Neural cell (in vitro differentiated cells): Measurements from ENCODE around the gene ESYT2. TPM values are rescaled to one million over a fixed set of nuclear protein-coding genes. Genes with fewer than 3 reads are reported as not detected.

Source experiments
- H2AFZ ChIP-seq: fragments of 200-600, 300-800 bp; sonication (generic), shearing (Covaris generic); 2 replicates; pipeline ENCODE4 v1.6.0; 2014; ENCODE audit warnings: low read depth, mild to moderate bottlenecking, antibody characterized with exemption, low read length, moderate library complexity
- H3F3A ChIP-seq: fragments of 200-600 bp; shearing (Covaris generic); 2 replicates; pipeline ENCODE4 v1.6.1; 2016; ENCODE audit warnings: mild to moderate bottlenecking, moderate library complexity, mixed read lengths, antibody characterized with exemption, low read length; ENCODE audit not compliant: insufficient read depth, poor library complexity, severe bottlenecking
- H3K27ac ChIP-seq: fragments of 200-600, 300-800 bp; sonication (generic), shearing (Covaris generic); 2 replicates; pipeline ENCODE4 v1.5.1; 2014; ENCODE audit warnings: mild to moderate bottlenecking, low read length, moderate library complexity
- H3K27me3 ChIP-seq: fragments of 300-800, 200-600 bp; sonication (generic), shearing (Covaris generic); 2 replicates; pipeline ENCODE4 v1.6.0; 2014; ENCODE audit warnings: mild to moderate bottlenecking, low read depth, low read length, moderate library complexity; ENCODE audit not compliant: insufficient read depth
- H3K36me3 ChIP-seq: fragments of 300-800, 200-600 bp; sonication (generic), shearing (Covaris generic); 2 replicates; pipeline ENCODE4 v1.5.1; 2014; ENCODE audit warnings: mild to moderate bottlenecking, antibody characterized with exemption, low read length, moderate library complexity; ENCODE audit not compliant: insufficient read depth
- H3K4me2 ChIP-seq: fragments of 300-800, 200-600 bp; sonication (generic), shearing (Covaris generic); 2 replicates; pipeline ENCODE4 v1.6.0; 2014; ENCODE audit warnings: mild to moderate bottlenecking, low read length
- H3K4me3 ChIP-seq: fragments of 300-800, 200-600 bp; sonication (generic), shearing (Covaris generic); 2 replicates; pipeline ENCODE4 v1.5.1; 2014; ENCODE audit warnings: mild to moderate bottlenecking, low read length, moderate library complexity
- H3K79me2 ChIP-seq: fragments of 200-600 bp; shearing (Covaris generic); replicated peaks from 2 replicates; pipeline ENCODE4 v1.6.0; 2014; ENCODE audit warnings: mild to moderate bottlenecking, low read length, moderate library complexity; ENCODE audit not compliant: insufficient read depth
- H3K9ac ChIP-seq: fragments of 300-800, 200-600 bp; sonication (generic), shearing (Covaris generic); 2 replicates; pipeline ENCODE4 v1.6.1; 2016; ENCODE audit warnings: mild to moderate bottlenecking, low read length, mixed read lengths
- H3K9me2 ChIP-seq: fragments of 200-600 bp; shearing (Covaris generic); 2 replicates; pipeline ENCODE4 v1.6.1; 2016; ENCODE audit warnings: mild to moderate bottlenecking, low read length, mixed read lengths; ENCODE audit not compliant: insufficient read depth
- H3K9me3 ChIP-seq: fragments of 200-600, 300-800 bp; sonication (generic), shearing (Covaris generic); 2 replicates; pipeline ENCODE4 v1.6.1; 2016; ENCODE audit warnings: mild to moderate bottlenecking, mixed run types, low read length, moderate library complexity, mixed read lengths
- H4K20me1 ChIP-seq: fragments of 200-600 bp; shearing (Covaris generic); 2 replicates; pipeline ENCODE4 v1.6.1; 2016; ENCODE audit warnings: mild to moderate bottlenecking, mixed run types; ENCODE audit not compliant: insufficient read depth
- EP300 ChIP-seq: fragments of 450-650 bp; conservative IDR thresholded peaks from 2 replicates; pipeline ENCODE4 v1.6.1; 2014; ENCODE audit warnings: antibody characterized with exemption, mild to moderate bottlenecking, moderate library complexity; ENCODE audit not compliant: poor library complexity, severe bottlenecking
- EZH2 ChIP-seq: fragments of 200-600, 300-800 bp; shearing (Covaris generic), sonication (generic); IDR thresholded peaks from 2 replicates; pipeline ENCODE4 v1.6.1; 2014; ENCODE audit warnings: antibody characterized with exemption, low read length, borderline replicate concordance, mild to moderate bottlenecking; ENCODE audit not compliant: insufficient read depth, poor library complexity, severe bottlenecking
- MXI1 ChIP-seq: fragments of 450-650 bp; conservative IDR thresholded peaks from 2 replicates; pipeline ENCODE4 v1.6.1; 2014; ENCODE audit warnings: antibody characterized with exemption, mild to moderate bottlenecking; ENCODE audit not compliant: poor library complexity, severe bottlenecking
- POLR2AphosphoS5 ChIP-seq: IDR thresholded peaks from 2 replicates; pipeline ENCODE4 v1.6.1; 2012
- RAD21 ChIP-seq: fragments of 450-650 bp; conservative IDR thresholded peaks from 2 replicates; pipeline ENCODE4 v1.6.1; 2014; ENCODE audit warnings: antibody characterized with exemption, mild to moderate bottlenecking, moderate library complexity
- REST ChIP-seq: IDR thresholded peaks from 2 replicates; pipeline ENCODE4 v1.6.1; 2012; ENCODE audit warnings: borderline replicate concordance
- SMC3 ChIP-seq: fragments of 450-650 bp; conservative IDR thresholded peaks from 2 replicates; pipeline ENCODE4 v1.6.1; 2014; ENCODE audit warnings: antibody characterized with exemption, mild to moderate bottlenecking, moderate library complexity; ENCODE audit not compliant: poor library complexity
- TAF1 ChIP-seq: IDR thresholded peaks from 2 replicates; pipeline ENCODE4 v1.6.1; 2012; ENCODE audit warnings: low read depth
- polyA plus RNA-seq: library from polyadenylated mRNA; depleted of rRNA; stranded (reverse); fragments of >200 nt; gene quantifications from 2 replicates; pipeline ENCODE4 v1.2.3, GENCODE V29; 2014
- TF ChIP-seq, protein P1 (sequence below): fragments of 450-650 bp; IDR thresholded peaks from 2 replicates; pipeline ENCODE4 v1.5.1; 2014; ENCODE audit warnings: antibody characterized with exemption, mild to moderate bottlenecking, moderate library complexity; ENCODE audit not compliant: poor library complexity, severe bottlenecking

The ESYT2 gene
- polyA plus RNA-seq, 1 donor from 2014 or later, result 23.8 TPM

GRCh38 chr7:158815083-158815799 is 14.1 kb downstream of the ESYT2 start:
- no peaks in the 10 kb centered on the region for H3K36me3 ChIP-seq
- H3K79me2 ChIP-seq, result peaks cover 13% of the 10 kb centered on the region
- H3K9ac ChIP-seq, result no peak overlapping the region
- H3K9me3 ChIP-seq, result no peaks in the 10 kb centered on the region
- no peaks in the 10 kb centered on the region for H3F3A ChIP-seq
- H4K20me1 ChIP-seq, result no peaks in the 10 kb centered on the region
- H3K4me3 ChIP-seq, result no peak overlapping the region
- no peaks in the 10 kb centered on the region for H3K27me3 ChIP-seq
- no peak overlapping the region for H3K27ac ChIP-seq
- TF ChIP-seq, protein P1, sequence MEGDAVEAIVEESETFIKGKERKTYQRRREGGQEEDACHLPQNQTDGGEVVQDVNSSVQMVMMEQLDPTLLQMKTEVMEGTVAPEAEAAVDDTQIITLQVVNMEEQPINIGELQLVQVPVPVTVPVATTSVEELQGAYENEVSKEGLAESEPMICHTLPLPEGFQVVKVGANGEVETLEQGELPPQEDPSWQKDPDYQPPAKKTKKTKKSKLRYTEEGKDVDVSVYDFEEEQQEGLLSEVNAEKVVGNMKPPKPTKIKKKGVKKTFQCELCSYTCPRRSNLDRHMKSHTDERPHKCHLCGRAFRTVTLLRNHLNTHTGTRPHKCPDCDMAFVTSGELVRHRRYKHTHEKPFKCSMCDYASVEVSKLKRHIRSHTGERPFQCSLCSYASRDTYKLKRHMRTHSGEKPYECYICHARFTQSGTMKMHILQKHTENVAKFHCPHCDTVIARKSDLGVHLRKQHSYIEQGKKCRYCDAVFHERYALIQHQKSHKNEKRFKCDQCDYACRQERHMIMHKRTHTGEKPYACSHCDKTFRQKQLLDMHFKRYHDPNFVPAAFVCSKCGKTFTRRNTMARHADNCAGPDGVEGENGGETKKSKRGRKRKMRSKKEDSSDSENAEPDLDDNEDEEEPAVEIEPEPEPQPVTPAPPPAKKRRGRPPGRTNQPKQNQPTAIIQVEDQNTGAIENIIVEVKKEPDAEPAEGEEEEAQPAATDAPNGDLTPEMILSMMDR, result no peak
- TF ChIP-seq POLR2AphosphoS5, result no peak
- no peak overlapping the region for H3K4me2 ChIP-seq
- no peak overlapping the region for H2AFZ ChIP-seq
- no peaks in the 10 kb centered on the region for H3K9me2 ChIP-seq

- Histone ChIP-seq H3K27me3 (no peaks in the 10 kb centered on the region), H3K9me3 (no peaks in the 10 kb centered on the region), H3K79me2 (peaks cover 14% of the 10 kb centered on the region), H3K36me3 (no peaks in the 10 kb centered on the region), H3K9me2 (no peaks in the 10 kb centered on the region), H3K9ac (no peak overlapping the region), H2AFZ (no peak overlapping the region), H3F3A (no peaks in the 10 kb centered on the region), H3K27ac (no peak overlapping the region), H3K4me3 (no peak overlapping the region), H3K4me2 (no peak overlapping the region), H4K20me1 (no peaks in the 10 kb centered on the region)
- no peak for TF ChIP-seq TAF1
- no peak for TF ChIP-seq REST
- no peak for TF ChIP-seq EZH2
- no peak for TF ChIP-seq POLR2AphosphoS5
- no peak for TF ChIP-seq SMC3
- TF ChIP-seq, protein P1, result no peak
- no peak for TF ChIP-seq EP300
- TF ChIP-seq RAD21, result no peak
- no peak for TF ChIP-seq MXI1
Measured at GRCh38 chr7:158814637-158815036, 14.7 kb downstream of the ESYT2 start.
